Measurements from ENCODE around the gene SLCO2A1.

SLCO2A1 gene

GRCh38 chr3:133899311-133899710 is 130.4 kb downstream of the SLCO2A1 start:
- no peak for DNase-seq (ENCODE audit: low spot score)

- no peak for DNase-seq (ENCODE audit: low spot score)
These were observed 132.2 kb downstream of the SLCO2A1 start for GRCh38 chr3:133897547-133897946.

GRCh38 chr3:133896002-133896761 is 133.5 kb downstream of the SLCO2A1 start:
- DNase-seq (ENCODE audit: low spot score) = peak; percentile 47

GRCh38 chr3:133895208-133896001 is 134.3 kb downstream of the SLCO2A1 start, which contains the start of gene RAB6B:
RAB6B (minus strand) TSS chr3:133895882; CDS start chr3:133895466, 416 bp downstream.
- DNase-seq (ENCODE audit: low spot score) = peak; percentile 91

- peak; percentile 57 for DNase-seq (ENCODE audit: low spot score)
These were observed 135.1 kb downstream of the SLCO2A1 start for GRCh38 chr3:133894353-133895207.

- DNase-seq (ENCODE audit: low spot score) = no peak
These were observed 135.9 kb downstream of the SLCO2A1 start for GRCh38 chr3:133893683-133894352.

GRCh38 chr3:133892541-133893231 is 137.0 kb downstream of the SLCO2A1 start:
- DNase-seq (ENCODE audit: low spot score) = no peak

GRCh38 chr3:133891662-133892378 is 137.9 kb downstream of the SLCO2A1 start:
- no peak for DNase-seq (ENCODE audit: low spot score)

GRCh38 chr3:133890972-133891644 is 138.6 kb downstream of the SLCO2A1 start:
- no peak for DNase-seq (ENCODE audit: low spot score)

GRCh38 chr3:133890037-133890436 is 139.7 kb downstream of the SLCO2A1 start:
- DNase-seq (ENCODE audit: low spot score) = no peak

- no peak for DNase-seq (ENCODE audit: low spot score)
These were observed 140.9 kb downstream of the SLCO2A1 start for GRCh38 chr3:133888726-133889340.

- DNase-seq (ENCODE audit: low spot score) = no peak
These were observed 141.7 kb downstream of the SLCO2A1 start for GRCh38 chr3:133887803-133888703.

GRCh38 chr3:133887074-133887802 is 142.5 kb downstream of the SLCO2A1 start:
- no peak for DNase-seq (ENCODE audit: low spot score)

- DNase-seq (ENCODE audit: low spot score) = no peak
These were observed 143.5 kb downstream of the SLCO2A1 start for GRCh38 chr3:133886031-133886722.

GRCh38 chr3:133884887-133885711 is 144.6 kb downstream of the SLCO2A1 start:
- DNase-seq (ENCODE audit: low spot score) = no peak

Data from iPS-NIHi11 (cell line).